ENCODE results near the gene C9orf43.
"Not testable (repeated sequence)": the region's sequence is repeated elsewhere in the genome, so short reads cannot be mapped to it uniquely, and the experiment has no call there.

The C9orf43 gene

DNA sequence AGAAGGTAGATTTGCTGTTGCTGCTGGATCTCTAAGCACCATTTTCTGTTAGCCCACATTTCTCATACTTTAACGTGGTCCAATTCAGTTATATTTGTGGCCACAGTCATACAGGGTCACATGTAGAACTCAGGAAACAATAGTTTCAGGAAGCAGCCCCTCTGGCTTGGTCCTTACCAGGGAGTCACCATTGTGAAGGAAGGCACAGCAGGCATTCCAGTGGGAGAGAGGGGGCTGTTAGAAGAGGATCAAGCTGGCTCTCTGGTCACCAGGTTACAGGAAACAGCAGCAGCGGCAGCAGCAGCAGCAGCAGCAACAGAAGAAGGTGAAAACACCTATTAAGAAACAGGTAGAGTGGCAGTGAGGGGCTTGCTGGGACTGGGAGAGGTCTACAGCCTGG is 14.5 kb downstream of the C9orf43 start:
- no peak for DNase-seq

DNA sequence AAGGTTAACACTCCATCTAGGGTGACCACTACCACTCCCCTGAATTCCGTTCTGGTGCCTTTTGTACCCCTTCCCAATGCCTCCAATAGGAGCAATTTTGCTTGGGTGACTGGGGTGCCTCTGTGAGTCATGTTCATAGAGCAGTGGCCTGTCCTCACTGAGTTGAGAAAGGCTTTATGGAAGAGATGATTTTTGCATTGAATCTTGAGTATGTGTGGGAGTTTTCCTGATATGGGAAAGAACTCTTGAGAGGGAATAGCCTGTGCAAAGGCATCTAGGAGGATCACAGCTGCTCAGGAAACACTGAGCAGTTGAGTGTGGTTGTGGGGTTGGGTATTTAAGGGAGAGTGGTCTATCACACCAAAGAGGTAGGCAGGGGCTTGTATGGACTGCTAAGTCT is 16.2 kb downstream of the C9orf43 start:
- no peak for DNase-seq

DNA sequence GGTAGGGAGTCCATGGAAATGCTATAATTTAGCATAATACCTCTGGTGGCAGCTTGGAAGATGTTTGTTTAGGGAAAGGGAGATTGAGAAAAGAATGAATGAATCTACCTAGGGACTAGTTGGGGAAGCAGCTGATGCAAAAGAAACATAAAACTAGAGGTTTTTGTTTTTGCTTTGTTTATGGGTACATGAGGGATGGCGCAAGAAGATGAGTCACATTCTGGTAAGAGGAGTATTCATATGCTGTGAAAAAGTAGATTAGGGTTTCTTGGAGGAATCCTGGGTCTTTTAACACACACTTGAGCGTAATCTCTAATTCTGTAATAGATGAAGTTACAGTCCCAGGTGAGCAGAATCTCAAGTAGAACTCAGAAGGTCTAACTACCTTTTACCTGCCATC is 17.1 kb downstream of the C9orf43 start:
- DNase-seq: no peak

DNA sequence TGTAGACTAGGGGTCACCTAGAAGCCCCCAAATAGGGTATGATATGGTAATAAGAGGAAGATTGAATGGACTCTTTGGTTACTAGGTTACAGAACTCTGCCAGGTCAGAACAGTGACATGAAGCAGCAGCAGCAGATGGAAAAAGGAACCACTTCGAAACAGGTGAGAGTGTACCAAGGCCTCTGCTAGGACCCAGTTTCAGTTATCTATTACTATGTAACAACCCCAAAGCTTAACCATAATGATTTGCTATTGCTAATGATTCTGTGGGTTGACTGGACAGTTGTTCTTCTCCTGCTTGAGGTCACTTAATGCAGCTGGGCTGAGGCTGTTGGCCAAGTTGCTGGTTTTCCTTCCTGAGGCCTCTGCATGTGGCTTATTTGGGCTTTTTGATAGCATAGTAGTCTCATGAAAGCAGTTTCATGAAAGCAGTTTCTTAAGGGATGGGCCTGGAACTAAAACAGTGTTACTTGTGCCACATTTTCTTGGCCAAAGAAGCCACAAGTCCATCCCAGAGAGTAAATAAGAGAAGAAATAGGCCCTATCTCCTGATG is 17.6 kb downstream of the C9orf43 start:
- DNase-seq: no peak

DNA sequence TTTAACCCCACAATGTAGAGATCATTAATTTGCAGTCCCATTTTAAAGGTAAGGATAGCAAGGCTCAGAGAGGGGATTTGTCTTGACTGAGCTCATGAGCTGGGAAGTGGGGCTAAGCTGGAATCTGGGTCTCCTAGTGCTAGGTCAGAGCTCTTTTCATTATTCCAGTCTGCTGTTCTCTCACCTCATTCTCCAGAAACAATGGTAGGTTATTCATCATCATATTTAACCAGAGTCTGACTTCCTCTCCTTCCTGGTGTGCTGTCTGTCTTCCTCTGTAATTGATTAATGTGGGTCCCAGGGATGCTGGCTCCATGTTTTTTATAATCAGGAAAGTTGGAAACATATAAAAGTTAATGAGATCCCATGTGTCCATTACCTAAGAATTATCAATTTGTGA is 20.6 kb downstream of the C9orf43 start:
- no peak for DNase-seq

DNA sequence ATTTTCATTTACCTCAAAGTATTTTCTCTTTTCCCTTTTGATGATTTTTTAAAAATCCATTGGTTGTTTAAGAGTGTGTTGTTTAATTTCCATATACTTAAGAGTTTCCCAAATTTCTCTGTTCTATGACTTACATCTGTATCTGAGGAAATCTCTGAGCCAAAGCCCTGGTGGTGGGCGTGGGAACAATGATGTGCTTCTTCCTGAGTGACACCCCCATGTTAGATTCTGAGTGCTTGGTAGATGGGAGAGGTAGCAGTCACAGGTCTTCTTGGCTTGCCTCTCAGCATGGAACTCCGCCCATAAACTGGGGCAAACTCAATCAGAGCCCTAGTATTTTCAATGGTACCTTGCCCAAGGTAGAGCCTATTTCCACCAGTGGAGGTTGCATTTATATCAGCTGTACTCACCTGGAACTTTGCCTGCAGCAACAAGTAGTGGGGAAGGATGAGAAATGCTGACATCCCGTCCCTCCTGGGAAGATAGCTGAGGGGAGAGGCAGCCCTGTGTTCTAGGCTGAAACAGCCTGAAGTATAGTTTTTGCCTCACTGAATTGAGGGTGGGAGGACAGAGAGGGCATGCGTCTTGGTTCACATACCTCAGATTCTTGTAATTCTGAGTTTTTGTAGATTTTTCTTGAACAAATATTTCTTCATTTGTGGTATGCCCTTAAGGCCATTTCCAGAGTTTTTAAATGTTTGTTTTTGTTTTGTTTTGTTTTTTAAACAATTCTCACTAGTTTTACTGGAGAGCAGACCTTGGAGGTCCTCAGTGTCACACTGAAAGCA is 26.4 kb downstream of the C9orf43 start:
- no peak for DNase-seq

DNA sequence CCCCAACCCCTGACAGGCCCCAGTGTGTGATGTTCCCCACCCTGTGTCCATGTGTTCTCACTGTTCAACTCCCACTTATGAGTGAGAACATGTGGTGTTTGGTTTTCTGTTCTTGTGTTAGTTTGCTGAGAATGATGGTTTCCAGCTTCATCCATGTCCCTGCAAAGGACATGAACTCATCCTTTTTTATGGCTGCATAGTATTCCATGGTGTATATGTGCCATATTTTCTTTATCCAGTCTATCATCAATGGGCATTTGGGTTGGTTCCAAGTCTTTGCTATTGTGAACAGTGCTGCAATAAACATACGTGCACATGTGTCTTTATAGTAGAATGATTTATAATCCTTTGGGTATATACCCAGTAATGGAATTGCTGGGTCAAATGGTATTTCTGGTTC is 27.2 kb downstream of the C9orf43 start:
- DNase-seq: not testable (repeated sequence)

DNA sequence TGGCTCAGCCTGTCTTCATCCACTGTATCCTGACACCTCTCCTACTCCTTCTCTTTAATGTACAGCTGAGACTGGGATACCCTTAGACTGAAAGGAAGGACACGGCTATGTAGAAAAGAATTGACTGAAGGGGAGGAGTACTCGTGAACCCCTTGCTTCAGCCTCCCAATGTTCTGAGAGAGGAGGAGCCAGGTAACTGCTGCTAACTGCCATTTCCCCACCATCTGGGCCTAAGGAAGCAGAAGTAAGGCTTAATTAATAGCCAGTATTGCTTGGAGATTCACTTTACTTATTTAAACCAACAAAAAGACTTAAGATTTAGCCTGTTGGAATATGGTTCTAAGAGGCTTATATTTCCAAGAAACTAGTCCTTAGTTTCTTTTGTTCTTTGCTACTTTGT is 34.2 kb downstream of the C9orf43 start:
- DNase-seq: peak; percentile 2

DNA sequence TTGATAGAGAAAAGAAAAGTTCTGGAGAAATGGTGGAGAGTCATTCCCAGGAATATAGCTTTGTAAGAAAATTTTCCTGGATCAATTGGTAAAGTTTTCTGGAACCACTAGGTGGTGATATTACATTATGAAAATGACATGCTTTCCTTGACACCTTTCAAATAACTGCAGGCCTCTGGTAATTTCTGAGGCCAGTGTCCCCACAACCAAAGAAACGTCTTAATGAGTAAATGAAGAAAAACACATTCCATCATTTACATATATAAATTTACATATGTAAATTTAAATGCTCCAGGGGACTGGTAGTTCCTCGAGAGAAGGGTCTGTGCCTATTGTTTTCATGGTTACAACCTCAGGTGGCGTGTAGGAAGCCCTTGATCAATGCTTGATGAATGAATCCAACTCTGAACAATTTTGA is 35.8 kb downstream of the C9orf43 start:
- DNase-seq: peak; percentile 29

DNA sequence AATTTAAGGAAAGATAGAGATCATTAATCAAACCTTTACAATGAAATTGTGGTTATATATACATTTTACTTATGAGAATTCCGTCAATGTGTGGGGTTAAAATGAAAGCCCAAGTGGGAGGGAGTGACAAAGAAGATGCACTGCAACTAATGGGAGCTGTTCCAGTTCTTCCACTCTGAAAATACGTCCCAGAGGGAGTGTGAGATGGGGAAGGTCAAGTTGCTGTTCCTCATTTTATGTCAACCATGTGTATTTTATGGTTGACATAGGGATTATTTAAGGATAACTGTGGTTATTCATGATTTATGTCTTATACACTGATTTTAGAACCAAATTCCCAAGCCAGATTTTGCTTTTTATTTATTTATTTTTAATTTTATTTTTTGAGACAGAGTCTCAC is 38.8 kb downstream of the C9orf43 start:
- no peak for DNase-seq

DNA sequence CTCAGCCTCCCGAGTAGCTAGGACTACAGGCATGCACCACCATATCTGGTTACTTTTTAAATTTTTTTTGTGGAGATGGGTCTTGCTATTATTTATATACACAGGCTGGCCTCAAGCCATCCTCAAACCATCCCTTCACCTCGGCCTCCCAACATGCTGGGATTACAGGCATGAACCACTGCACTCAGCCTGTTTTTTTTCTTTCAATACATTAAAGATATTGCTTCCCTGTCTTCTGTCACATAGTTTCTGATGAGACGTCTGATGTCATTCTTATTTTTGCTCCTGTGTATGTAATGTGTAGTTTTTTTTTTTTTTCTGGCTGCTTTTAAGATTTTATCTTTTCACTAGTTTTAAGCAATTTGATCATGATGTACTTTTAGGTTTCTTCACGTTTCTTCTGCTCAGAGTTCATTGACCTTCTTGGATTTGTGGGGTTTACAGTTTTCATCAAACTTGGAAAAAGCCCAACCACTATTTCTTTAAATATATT is 41.6 kb downstream of the C9orf43 start:
- DNase-seq: no peak

DNA sequence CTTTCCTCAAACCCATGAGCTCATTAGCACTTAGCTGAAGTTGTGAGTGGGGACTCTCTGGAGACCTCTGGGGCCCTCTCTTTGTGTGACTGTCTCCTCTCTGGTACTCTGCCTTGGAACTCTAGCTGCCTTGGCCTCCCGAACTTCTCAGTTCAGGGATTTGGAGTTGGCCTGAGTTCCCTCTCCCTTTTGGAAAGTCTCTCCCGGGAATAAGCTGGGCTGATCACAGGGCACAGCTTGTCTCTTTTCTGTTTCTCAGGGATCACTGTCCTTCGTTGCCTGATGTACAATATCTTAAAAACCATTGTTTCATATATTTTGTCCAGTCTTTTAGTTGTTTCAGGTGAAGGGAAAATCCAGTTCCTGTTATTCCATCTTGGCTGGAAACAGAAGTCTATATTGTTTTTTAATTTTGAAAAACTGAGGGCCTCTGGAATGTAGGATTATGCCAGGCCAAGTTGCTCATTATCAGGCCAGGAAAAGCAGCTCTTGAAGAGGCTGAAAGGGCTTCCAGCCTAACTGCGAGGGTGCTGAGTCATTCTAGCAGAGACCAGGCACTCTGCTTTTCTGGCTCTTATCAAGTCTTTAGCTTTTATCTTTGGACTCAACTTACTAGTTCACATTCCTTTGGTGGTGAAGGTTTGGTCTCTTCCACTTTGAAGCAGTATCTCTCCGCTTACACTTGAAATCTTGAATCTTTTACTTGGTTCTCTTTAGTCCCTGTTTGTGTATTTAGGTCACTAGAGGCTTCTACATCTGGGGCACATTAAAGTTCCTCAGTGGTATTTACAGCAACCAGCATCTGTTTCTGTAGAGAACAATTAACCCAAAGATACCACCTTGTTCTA is 44.6 kb downstream of the C9orf43 start:
- no peak for DNase-seq

DNA sequence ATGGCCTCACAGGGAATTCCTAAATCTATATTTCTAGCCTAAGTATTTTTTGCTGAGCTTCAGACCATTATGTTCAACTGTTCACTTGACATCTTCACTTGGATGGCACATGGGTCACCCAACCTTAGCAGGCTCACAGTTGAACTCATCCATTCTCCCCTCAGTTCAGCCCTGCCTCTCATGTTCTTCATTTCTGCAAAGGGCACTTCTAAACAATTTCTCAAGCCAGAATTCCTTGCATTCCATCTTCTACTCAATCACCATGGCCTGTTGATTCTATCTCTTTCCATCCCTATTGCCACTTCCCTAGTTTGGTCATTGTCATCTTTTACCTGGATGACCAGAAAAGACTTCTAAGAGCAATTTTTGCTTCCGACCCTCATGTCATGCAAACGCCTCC is 45.7 kb downstream of the C9orf43 start:
- no peak for DNase-seq

DNA sequence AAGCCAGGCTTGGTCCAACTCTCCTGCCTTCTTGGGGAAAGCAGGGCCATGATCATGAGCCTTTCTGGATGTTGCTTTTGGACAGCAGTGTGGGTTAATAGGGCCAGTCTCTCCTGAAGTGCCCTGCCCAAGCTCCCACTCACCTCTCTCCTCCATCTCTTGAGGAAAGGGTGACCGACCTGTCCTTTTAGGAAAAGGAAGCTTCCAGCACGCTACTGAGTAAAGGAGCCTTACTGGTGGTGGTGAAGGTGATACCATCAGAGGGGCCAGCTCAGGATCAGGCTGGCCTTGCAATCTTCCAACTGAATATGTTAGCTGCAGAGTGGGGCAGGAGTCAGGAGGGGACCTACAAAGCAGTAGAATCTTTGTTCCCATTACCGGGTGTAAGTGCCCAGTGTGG is 50.7 kb downstream of the C9orf43 start:
- DNase-seq: no peak

DNA sequence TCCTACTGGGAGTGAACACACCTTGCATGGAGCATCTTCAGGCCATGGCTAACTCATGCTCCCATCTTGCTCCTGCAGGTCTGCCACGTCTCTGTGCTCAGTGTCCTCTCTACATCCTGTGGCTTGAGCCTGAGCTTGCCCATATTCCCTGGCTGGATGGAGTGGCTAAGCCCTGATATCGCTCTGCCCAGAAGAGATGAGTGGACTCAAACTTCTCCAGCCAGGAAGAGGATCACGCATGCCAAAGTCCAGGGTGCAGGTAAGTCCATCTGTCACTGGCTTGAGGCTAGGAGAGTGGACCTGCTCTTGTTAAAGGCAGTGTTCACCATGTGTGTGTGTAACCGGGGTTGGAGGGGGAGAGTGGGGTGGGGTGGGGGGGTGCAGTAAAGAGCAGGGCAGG is 51.4 kb downstream of the C9orf43 start:
- no peak for DNase-seq

DNA sequence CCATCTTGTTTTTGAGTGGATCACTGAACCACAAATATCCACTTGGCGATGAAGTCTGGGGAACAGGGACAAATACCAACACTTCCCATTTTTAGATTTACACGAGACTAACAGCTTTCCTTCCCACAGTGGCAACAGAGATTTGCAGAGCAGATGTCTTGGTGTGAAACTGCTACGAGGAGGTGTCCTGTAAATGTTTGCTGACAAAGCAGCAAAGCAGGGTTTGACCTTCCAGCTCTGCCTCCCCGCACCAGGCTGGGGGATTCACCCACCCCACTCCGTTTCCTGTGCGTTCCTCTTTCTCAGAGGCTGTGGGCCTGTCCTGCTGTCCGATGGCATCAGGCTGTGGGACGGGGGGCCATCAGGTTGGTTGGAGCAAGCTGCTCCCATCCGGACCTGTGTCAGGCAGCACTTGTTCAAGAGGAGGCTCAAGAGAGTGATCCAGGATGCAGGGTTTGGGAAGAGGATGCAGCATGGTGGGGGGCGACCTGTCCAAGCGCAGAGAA is 52.3 kb downstream of the C9orf43 start:
- DNase-seq: no peak

DNA sequence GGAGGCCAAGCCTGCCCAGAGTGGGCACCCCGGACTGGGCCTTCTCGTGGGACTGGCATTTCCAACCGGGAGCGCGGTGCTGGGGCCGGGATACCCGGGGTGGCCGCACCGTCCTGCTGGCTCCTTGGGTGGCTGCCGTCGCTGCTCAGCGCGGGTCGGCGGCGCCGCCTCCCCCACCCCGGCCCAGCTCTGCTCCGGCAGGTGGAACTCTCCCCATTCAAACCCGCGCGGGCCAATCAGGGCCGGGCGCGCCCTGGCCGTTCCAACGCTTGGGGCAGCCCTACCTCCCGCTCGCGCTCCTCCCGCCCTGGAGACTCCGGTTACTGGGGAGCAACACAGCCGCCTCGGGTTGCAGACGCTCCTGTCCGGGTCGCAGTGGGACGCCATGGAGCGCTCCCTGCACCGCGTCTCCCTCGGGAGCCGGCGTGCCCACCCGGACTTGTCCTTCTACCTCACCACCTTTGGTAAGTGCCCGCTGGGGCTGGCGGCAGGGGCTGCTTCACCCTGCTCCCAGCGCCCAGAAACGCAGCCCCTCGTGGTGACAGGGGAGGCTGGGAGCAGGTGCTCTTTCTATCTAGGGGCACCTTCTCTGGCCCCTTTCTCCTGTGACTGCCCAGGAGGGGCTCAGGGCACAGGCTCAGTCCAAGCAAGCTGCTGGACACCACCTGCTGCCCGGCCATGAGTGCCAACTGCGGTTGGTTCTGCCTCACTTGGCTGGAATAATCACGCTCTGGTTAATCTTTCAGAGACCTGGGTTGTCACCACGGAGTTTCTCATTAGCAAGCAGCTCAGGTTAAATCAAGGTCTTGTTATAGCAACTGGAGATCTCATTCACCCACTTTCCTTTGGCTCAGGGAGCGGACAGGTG is 53.1 kb downstream of the C9orf43 start, which contains the start of gene RGS3:
Gene RGS3 (plus strand): TSS at position 310 of the 868 bp plus-strand sequence. CDS start 76 bp downstream, at position 386.
- DNase-seq: peak; percentile 80

DNA sequence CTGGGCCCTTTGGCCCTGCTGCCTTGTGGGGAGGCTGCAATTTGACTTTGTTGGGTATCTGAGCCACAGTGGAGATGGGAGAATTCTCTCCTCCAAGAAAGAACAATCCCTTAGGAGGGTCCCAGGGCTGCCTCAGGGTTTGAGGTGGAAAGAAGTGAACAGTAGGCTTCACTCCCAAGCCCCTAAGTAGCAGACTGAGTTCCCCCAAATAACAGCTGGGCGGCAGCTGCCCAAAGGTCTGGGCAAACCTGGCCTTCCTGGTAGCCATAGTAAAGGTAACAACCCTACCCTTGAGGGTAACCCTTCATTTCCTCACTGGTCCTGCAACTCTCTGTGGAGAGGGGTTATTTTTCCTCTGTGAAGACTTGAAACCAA is 53.7 kb downstream of the C9orf43 start:
- no peak for DNase-seq

DNA sequence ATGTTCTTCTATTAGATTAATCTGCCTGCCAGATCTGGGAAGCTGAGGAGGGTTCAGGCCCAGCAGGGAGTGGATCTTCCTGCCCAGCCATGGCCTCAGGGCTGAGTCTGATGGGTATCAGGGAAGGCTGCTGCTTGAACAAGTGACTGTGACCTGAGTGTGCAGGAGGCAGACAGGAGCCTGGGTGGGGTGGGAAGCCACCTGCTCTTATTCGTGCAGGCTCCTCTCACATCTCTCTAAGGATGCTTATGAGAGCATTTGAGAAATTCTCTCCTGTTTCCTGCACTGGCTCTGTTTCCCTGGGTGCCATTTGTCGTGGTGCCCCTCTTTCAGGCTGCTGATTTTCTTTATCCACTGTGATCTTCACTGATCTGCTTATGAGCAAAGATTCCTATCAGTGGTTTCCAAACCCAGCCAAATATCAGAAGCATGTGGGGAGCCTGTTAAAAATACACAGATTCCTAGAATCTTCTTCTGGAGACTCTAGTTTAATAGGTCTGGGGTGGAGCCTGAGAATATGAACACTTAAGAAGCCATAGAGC is 55.1 kb downstream of the C9orf43 start:
- peak; percentile 7 for DNase-seq

DNA sequence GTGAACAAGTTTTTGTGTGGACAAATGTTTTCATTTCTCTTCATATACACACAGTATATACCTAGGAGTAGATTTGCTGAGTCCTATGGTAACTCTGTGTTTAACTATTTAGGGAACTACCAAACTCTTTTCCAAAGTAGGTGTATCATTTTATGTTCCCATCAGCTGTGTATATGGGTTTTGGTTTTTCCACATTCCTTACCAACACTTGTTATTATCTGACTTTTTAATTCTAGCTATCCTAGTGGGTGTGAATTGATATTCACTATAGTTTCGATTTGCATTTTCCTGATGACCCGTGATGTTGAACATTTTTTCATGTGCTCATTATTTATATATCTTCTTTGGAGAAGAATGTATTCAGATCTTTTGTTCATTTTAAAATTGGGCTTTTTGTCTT is 56.6 kb downstream of the C9orf43 start:
- no peak for DNase-seq

DNA sequence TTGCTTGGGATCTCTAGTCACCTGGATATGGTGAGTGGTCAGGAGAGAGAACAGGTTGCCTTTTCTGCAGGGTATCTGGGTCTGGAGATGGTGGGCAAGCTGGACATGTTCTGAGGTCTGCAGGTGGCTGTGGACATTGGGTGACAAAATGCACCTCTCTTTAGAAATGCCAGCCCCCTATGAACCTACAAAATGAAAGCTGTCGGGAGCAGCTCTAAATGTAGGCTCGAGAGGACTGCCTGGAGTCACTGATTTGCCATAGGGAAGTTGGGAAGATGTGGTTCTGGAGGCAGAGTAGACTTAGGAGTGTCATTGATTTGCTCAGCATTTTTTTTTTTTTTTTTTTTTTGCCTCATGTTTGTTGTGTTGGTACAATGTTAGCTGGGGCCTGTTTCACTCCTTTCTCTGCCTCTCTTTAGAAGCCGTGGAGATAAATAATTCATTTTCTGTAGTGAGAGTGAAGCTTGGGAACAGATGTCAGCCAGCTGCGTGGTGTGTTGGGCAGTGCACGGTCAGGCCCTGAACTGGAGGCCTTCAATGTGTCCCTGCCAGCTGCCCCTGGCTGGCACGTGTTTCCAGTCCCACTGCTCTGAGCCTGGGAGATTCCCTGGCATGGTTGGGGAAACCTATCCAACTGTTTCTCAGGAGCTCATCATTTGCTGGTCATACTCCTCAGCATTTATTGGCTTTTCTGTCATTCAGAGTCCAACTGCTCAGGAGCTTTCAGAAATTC is 58.3 kb downstream of the C9orf43 start:
- DNase-seq: no peak
